NOMO-1 treated with DMSO at 0.1 percent for 48 hours (cell line): ENCODE results near the gene SMYD2.
A peak's percentile ranks its signal among the peaks of the same experiment; 100 is the strongest.

ENCODE experiments used
- DNase-seq: peaks from one replicate; lab custom pipeline; 2025; ENCODE audit not compliant: unreplicated experiment; lab: John Stamatoyannopoulos, UW

SMYD2 gene

DNA sequence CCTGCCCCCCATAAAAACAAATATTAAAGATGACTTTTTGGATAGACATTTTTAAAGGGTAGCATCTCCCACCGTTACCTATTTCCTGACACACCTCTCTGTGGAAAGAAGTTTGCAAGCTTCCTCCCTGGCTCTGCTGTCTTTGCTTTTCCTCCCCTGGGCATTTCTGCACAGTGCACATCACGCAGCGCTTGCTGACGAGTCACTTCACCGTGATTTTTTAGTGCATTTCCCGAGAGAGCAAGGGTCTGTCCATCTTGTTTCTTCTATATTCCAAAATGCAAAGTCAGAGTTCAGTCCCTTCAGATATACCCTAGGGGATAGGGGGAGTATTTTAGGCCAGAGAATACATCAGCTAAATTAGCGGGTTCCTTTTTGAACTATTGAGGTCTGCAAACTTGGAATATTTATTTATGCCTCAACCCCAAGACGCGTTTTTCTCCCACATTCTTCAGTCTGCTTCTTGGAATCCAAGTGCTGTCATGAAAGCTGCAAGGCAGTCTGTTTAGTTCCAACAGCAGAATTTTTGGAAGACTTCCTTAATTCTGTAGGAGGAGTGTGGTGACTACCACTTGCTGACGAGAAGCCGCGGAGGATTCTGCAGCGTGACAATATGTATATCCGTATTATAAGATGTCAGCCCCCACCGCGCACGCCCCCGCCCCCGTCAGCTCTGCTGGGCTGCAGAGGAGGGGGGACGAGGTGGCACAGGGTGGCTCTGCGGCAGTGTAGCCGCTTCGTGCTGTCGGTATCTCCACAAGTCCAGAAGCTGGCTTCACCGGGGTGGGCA lies 22.4 kb downstream of the SMYD2 start:
- DNase-seq, result no peak

DNA sequence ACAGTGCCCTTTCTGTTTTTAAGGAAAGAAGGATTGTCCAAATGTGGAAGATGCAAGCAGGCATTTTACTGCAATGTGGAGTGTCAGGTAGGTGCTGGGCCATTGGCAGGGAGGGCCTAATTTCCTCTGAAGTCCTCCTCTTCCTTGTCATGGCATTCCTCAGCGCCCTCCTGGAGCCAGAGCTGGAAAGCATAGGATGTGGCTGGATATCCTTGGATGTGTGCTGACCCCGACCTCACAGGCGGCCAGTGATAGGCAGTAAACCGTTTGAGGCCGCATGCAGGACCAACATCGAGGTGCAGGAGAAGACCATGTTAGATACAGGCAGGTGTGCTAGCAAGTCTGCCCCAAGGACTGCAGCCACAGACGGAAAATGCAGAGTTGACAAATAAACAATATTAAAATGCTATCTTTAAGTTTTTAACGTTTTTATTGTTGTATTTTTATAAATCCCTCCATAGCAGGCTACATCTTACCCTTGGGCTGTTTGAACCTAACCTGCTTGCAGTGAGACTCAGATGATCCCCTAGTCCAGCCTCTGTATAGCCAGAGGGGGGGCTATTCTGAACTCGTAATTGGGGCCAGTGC lies 24.3 kb downstream of the SMYD2 start:
- no peak for DNase-seq

DNA sequence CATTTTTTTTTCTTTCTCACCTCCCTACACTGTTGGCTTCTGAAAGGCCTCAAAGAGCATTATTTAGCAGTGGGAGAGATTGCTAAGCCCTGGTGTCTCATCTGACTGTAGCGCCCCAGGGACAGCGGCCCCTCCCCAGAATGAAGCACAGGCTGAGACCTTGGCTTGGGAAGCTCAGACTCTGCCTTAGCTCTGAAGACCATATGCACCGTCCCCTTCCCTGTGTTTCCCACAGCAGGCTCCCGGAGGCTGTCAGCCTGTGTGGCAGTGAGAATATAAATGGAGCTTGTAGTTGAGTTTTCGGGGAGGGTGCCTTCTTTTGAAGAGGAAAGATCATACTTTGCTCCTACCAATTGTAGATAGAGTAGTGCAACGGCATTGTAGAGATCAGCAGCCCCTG lies 25.3 kb downstream of the SMYD2 start:
- DNase-seq, result no peak

- DNase-seq, result peak; percentile 56
Observed at GRCh38 chr1:214310010-214310409, 29.1 kb downstream of the SMYD2 start.

GRCh38 chr1:214310777-214311690 lies 30.1 kb downstream of the SMYD2 start:
- no peak for DNase-seq

DNA sequence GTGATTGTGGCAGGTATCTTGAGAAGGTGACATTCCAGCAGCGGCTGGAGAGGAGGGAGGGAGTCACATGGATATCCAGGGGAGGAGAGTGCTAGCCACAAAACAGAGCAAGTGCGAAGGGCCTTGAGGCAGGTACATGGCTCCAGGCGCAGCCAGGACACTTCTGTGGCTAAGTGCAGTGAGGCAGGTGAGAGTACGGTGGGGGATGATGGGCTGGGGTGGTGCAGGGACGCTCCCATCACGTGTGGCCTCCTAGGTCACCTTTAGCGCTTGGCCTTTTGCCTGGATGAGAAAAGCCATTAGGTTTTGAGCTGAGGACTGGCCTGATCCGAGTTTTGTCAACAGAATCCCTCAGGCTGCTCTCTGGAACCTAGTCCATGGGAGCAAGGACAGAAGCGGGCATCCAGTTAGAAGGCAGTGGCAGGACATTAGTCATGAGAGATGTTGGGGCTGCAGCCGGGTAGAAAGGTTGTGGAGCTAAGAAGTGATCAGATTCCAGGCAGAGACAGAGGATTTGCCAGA lies 31.6 kb downstream of the SMYD2 start:
- no peak for DNase-seq

DNA sequence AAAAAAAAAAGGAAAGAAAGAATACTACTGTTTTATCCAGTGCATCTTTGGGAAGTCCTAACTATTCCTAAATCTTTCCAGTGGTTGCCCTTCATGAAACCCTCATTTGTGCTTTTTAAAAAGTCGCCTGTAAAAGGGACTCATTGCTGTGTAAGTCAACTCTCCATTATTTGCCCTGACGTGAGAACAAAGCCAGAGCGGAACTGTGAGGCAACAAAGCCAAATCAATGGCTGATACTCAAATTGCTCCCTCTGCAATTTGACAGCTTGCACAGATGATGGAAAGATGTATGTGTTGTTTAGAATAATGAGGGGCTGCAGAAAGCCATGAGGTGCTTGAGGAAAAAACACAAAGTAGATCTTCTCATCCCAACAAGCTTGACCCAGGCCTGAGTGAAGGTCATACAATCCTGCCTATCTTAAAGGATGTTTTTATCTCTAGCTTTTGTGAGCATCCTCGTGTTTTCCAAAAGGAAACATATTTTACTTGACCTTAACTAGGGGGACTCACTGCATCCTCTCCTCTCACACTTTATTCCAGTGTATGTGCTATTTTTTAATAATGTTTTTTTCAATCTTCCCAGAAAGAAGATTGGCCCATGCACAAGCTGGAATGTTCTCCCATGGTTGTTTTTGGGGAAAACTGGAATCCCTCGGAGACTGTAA lies 33.4 kb downstream of the SMYD2 start:
- no peak for DNase-seq

DNA sequence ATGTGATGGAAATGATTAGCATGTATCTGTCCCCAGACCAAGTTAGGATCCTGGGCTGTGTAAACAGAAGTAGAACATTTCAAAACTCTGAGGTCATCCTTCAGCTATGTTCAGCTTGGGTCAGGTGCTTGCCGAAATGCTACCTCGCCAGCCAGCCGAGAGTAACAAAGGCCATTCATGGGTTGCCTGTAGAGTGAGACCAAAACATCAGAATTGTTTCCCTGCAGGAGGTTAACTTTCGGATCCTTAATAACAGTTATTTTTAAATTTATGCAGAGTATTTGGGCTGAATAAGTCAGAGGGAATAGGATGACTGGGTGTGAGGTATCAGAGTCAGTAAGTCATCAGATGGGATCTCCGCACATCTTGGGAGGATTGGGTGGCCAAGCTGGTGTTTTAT lies 35.6 kb downstream of the SMYD2 start:
- DNase-seq, result no peak

GRCh38 chr1:214317300-214317699 lies 36.3 kb downstream of the SMYD2 start:
- DNase-seq, result no peak

DNA sequence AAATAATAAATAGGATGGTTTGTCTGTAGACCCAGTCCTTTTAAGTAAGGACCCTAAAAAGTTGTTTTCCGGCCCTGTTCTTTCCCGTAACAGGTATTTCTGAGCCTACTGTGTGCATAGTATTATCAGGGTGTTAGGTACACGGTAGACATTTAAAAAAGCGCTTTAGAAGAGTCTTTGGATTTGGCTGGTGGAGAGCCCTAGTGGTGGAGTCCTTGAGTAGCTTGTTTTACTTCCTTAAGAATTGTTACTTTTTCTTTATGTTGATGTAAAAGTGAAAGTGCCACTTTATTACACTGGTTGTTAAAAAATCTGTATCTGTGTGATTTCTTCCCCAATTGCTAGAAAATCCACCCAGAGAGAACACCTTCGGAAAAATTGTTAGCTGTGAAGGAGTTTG lies 36.8 kb downstream of the SMYD2 start:
- DNase-seq, result no peak

DNA sequence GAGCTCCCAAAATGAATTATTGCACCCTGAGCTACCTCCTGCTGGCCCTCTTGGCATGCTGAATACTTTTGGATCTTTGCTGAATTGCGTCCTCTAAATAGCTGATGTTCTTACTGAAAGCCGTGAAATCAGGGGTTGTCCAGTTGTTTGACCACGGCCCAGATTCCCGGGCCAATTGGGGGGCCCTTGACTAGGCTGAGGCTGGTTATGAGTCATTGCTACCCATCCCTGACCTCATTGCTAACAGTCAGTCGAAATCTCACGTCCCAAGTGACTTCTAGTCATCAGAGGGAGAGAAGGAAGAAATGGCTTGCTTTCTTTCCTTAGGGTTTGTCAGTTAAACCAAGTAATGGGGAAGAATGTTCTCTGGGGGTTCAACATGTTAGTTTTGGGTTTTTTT lies 37.4 kb downstream of the SMYD2 start:
- DNase-seq, result no peak

- no peak for DNase-seq
Observed at GRCh38 chr1:214318956-214319736, 38.2 kb downstream of the SMYD2 start.

DNA sequence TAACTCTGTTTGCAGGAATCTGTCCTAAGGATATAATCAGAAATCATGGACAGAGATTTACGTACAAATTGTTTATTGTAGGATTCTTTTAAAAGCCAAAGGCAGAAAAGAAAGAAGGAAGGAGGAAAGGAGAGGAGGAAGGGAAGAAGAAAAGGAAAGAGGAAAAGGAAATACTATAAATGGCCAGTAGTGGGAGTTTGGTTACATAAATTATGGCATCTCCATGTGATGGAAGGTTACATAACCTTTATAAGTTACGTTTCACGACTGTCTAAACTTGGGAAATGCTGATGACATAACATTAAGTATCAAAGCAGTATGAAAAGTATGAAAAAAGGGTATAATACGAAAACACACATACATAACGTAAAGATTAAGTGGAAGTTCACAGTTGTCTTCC lies 39.0 kb downstream of the SMYD2 start:
- peak; percentile 3 for DNase-seq

GRCh38 chr1:214321705-214322453 lies 40.9 kb downstream of the SMYD2 start:
- no peak for DNase-seq

- DNase-seq, result no peak
Observed at GRCh38 chr1:214324896-214325800, 44.2 kb downstream of the SMYD2 start.

DNA sequence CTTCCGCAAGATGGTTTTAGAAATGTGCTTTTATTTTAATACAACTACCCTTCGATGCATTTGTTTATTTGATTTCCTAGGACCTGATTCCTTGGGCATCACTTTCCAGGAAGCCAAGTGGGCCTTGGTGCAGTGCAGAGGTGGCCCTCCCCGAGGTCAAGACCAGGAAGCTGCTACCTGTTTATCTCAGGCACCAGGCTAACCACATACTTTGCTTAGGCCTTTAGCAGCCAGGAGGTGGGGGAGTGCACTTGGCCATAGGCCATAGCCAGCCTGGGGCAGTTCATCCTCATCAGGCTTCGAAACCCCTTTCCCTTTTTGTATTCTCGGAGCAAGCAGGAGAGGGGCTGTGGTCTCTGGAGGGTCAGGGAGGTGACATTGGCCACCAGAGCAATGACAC lies 45.4 kb downstream of the SMYD2 start:
- no peak for DNase-seq

- DNase-seq, result peak; percentile 15
Observed at GRCh38 chr1:214327514-214327913, 46.6 kb downstream of the SMYD2 start.

- DNase-seq, result peak; percentile 73
Observed at GRCh38 chr1:214328770-214329469, 48.0 kb downstream of the SMYD2 start.
